Fibroblast of lung (primary cell): ENCODE results near the gene DOK5. TPM values are rescaled to one million over a fixed set of nuclear protein-coding genes. Genes with fewer than 3 reads are reported as not detected.

Experiments
- DNase-seq, 2 donors: peaks; one replicate each; pipeline versions ENCODE4 v3.0.0 to v3.0.0-alpha.2; 2010; ENCODE audit warnings: low read depth in 2 of 2
- H2AFZ ChIP-seq: 2 replicates; pipeline ENCODE4 v1.5.1; 2012; ENCODE audit warnings: low read length, control low read depth, inconsistent platforms
- H3K27ac ChIP-seq: 2 replicates; pipeline ENCODE4 v1.5.1; 2011; ENCODE audit warnings: low read length, control low read depth; ENCODE audit not compliant: insufficient read depth
- H3K27me3 ChIP-seq: 2 replicates; pipeline ENCODE4 v1.5.1; 2011; ENCODE audit warnings: mild to moderate bottlenecking, low read length; ENCODE audit not compliant: control insufficient read depth, insufficient read depth
- H3K36me3 ChIP-seq: 2 replicates; pipeline ENCODE4 v1.5.1; 2011; ENCODE audit warnings: low read length; ENCODE audit not compliant: control insufficient read depth, insufficient read depth
- H3K4me1 ChIP-seq: 2 replicates; pipeline ENCODE4 v1.5.1; 2011; ENCODE audit warnings: low read length; ENCODE audit not compliant: control insufficient read depth, insufficient read depth; ENCODE audit errors: extremely low read depth
- H3K4me2 ChIP-seq: 2 replicates; pipeline ENCODE4 v1.5.1; 2011; ENCODE audit warnings: low read length, control low read depth; ENCODE audit not compliant: insufficient read depth; ENCODE audit errors: extremely low read depth
- H3K4me3 ChIP-seq, 4 experiments: fragments of 200-600 bp in 1 of 4; sonication (generic) in 1 of 4; replicated peaks in 1 of 4; 2 replicates each; pipeline ENCODE4 v1.5.1; 2011 to 2016; ENCODE audit warnings: low read length in 4 of 4, low read depth in 3 of 4, mild to moderate bottlenecking in 3 of 4, control low read depth in 2 of 4, inconsistent platforms in 1 of 4, mixed read lengths in 1 of 4; ENCODE audit not compliant: insufficient read depth in 1 of 4; ENCODE audit errors: control extremely low read depth in 1 of 4
- H3K79me2 ChIP-seq: 2 replicates; pipeline ENCODE4 v1.5.1; 2012; ENCODE audit warnings: mild to moderate bottlenecking, low read length, inconsistent platforms; ENCODE audit not compliant: control insufficient read depth, insufficient read depth
- H3K9ac ChIP-seq: 2 replicates; pipeline ENCODE4 v1.5.1; 2011; ENCODE audit warnings: mild to moderate bottlenecking, low read length, control low read depth; ENCODE audit not compliant: insufficient read depth
- H3K9me3 ChIP-seq: 2 replicates; pipeline ENCODE4 v1.5.1; 2012; ENCODE audit warnings: low read depth, low read length; ENCODE audit not compliant: control insufficient read depth, insufficient read depth
- H4K20me1 ChIP-seq: 2 replicates; pipeline ENCODE4 v1.5.1; 2011; ENCODE audit warnings: low read length; ENCODE audit not compliant: control insufficient read depth, insufficient read depth; ENCODE audit errors: extremely low read depth
- CTCF ChIP-seq, 2 donors: IDR thresholded peaks in 1 of 2; conservative IDR thresholded peaks in 1 of 2; 1 replicate in 1 of 2; 2 replicates in 1 of 2; pipeline ENCODE4 v1.5.1; 2011 to 2012; ENCODE audit warnings: low read length in 2 of 2, control low read depth in 1 of 2, inconsistent platforms in 1 of 2, low read depth in 1 of 2, mild to moderate bottlenecking in 1 of 2
- EZH2 ChIP-seq: IDR thresholded peaks from 2 replicates; pipeline ENCODE4 v1.5.1; 2012; ENCODE audit warnings: low read length, control low read depth, mild to moderate bottlenecking; ENCODE audit errors: missing control alignments
- polyA plus RNA-seq, 2 donors: library from polyadenylated mRNA; depleted of rRNA in 1 of 2; stranded (reverse) in 1 of 2; unstranded in 1 of 2; fragments of >200 nt; gene quantifications; 2 replicates each; pipeline ENCODE4 v1.2.1, GENCODE V29; 2011 to 2012; ENCODE audit warnings: missing spikeins in 1 of 2
- total RNA-seq: library from RNA; depleted of rRNA; stranded (reverse); fragments of >200 nt; gene quantifications from 2 replicates; pipeline ENCODE4 v1.2.1, GENCODE V29; 2014

The DOK5 gene
- total and polyA plus RNA-seq, 2 donors (not counting 1 experiment from before 2014, with no cell fraction given), result 13.5 to 19.2 TPM

GRCh38 chr20:54525916-54526590 is 50.7 kb downstream of the DOK5 start:
- peak in 1 of 2 donors; percentile 53 for DNase-seq
- peak overlapping the region; percentile 56 for H3K4me2 ChIP-seq
- TF ChIP-seq EZH2, result no peak
- no peak for TF ChIP-seq CTCF (conservative IDR thresholded peaks at IDR 0.05 in 1 of 2, IDR thresholded peaks at IDR 0.05 in 1 of 2; ENCODE audit: low read depth in 1 of 2, low read length in 2 of 2)
- H3K4me1 ChIP-seq, result no peaks in the 10 kb centered on the region
- H3K27me3 ChIP-seq, result no peaks in the 10 kb centered on the region
- no peak overlapping the region for H3K27ac ChIP-seq
- H3K79me2 ChIP-seq, result no peaks in the 10 kb centered on the region
- no peaks in the 10 kb centered on the region for H3K9me3 ChIP-seq
- H3K9ac ChIP-seq, result no peak overlapping the region
- H3K4me3 ChIP-seq, result peak overlapping the region in 1 of 4 experiments; percentile 2
- H3K36me3 ChIP-seq, result no peaks in the 10 kb centered on the region
- H2AFZ ChIP-seq, result peak overlapping the region; percentile 7
- no peaks in the 10 kb centered on the region for H4K20me1 ChIP-seq

- no peak overlapping the region for H3K9ac ChIP-seq
- no peak for DNase-seq
- no peak overlapping the region for H2AFZ ChIP-seq
- no peaks in the 10 kb centered on the region for H3K27me3 ChIP-seq
- TF ChIP-seq CTCF (conservative IDR thresholded peaks at IDR 0.05 in 1 of 2, IDR thresholded peaks at IDR 0.05 in 1 of 2; ENCODE audit: low read depth in 1 of 2, low read length in 2 of 2), result no peak
- TF ChIP-seq EZH2, result no peak
- no peak overlapping the region for H3K4me2 ChIP-seq
- H3K9me3 ChIP-seq, result no peaks in the 10 kb centered on the region
- no peaks in the 10 kb centered on the region for H3K4me1 ChIP-seq
- H3K79me2 ChIP-seq, result no peaks in the 10 kb centered on the region
- no peaks in the 10 kb centered on the region for H3K36me3 ChIP-seq
- H4K20me1 ChIP-seq, result no peaks in the 10 kb centered on the region
- no peak overlapping the region for H3K27ac ChIP-seq
- no peak overlapping the region for H3K4me3 ChIP-seq
These were observed 51.4 kb downstream of the DOK5 start for GRCh38 chr20:54526801-54527200.

- Histone ChIP-seq H3K9me3 (no peaks in the 10 kb centered on the region), H3K27ac (no peak overlapping the region), H2AFZ (no peak overlapping the region), H3K9ac (no peak overlapping the region), H3K4me2 (no peak overlapping the region), H3K4me3 (no peak overlapping the region), H4K20me1 (no peaks in the 10 kb centered on the region), H3K79me2 (no peaks in the 10 kb centered on the region), H3K4me1 (no peaks in the 10 kb centered on the region), H3K27me3 (no peaks in the 10 kb centered on the region), H3K36me3 (no peaks in the 10 kb centered on the region)
- DNase-seq, result no peak
- TF ChIP-seq EZH2 (no peak), CTCF (conservative IDR thresholded peaks at IDR 0.05 in 1 of 2, IDR thresholded peaks at IDR 0.05 in 1 of 2; ENCODE audit: low read depth in 1 of 2, low read length in 2 of 2) (no peak)
These were observed 57.2 kb downstream of the DOK5 start for GRCh38 chr20:54532573-54532972.
